Gastrocnemius medialis (tissue), 4 donors: ENCODE measurements around the gene L1CAM.

Experiments
- POLR2A ChIP-seq, 2 donors: fragments of 450-650 bp; IDR thresholded peaks; one replicate each; pipeline ENCODE4 v1.6.1; 2017; ENCODE audit warnings: antibody characterized with exemption in 2 of 2, mild to moderate bottlenecking in 2 of 2, moderate library complexity in 2 of 2
- TF ChIP-seq, protein P1 (sequence below), 5 experiments: fragments of 450-650 bp in 3 of 5; fragments of 200-600 bp in 2 of 5; sonication (generic) in 2 of 5; IDR thresholded peaks in 4 of 5; conservative IDR thresholded peaks in 1 of 5; 1 replicate in 4 of 5; 2 replicates in 1 of 5; pipeline ENCODE4 v1.5.1; 2016 to 2019; ENCODE audit warnings: antibody characterized with exemption in 5 of 5, mild to moderate bottlenecking in 3 of 5, moderate library complexity in 3 of 5

DNA sequence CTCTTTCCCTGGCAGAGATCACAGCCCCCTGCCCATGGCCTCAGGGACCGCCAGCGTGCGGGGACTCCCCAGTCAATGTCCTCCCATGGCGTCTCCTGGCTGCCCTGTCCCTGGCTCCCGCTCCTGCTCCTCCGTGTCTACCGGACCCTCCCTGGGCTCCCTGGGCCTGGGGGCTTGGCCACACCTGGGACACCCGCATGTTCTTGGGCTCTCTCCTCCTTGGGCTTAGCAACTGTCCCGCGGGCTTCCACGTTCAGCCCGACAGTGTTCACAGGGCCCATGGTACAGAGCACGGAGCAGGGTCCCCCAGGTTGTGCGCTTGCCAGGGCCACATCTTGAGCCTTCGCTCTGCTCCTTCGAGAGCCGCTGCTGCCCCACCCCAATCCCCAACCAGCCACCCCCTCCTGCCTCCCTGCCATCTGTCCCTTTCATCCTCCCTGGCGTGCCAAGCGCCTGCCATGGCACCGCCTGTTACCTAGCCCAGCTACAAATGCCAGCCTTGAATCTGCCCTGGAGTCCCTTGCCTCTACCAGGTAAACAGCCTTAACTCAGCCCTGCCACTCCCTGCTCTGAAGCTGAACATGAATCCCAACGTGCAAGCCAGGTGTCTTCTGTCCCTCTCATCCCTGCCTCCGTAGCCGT lies 22.4 kb upstream of the L1CAM start:
- TF ChIP-seq, protein P1, sequence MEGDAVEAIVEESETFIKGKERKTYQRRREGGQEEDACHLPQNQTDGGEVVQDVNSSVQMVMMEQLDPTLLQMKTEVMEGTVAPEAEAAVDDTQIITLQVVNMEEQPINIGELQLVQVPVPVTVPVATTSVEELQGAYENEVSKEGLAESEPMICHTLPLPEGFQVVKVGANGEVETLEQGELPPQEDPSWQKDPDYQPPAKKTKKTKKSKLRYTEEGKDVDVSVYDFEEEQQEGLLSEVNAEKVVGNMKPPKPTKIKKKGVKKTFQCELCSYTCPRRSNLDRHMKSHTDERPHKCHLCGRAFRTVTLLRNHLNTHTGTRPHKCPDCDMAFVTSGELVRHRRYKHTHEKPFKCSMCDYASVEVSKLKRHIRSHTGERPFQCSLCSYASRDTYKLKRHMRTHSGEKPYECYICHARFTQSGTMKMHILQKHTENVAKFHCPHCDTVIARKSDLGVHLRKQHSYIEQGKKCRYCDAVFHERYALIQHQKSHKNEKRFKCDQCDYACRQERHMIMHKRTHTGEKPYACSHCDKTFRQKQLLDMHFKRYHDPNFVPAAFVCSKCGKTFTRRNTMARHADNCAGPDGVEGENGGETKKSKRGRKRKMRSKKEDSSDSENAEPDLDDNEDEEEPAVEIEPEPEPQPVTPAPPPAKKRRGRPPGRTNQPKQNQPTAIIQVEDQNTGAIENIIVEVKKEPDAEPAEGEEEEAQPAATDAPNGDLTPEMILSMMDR (IDR thresholded peaks at IDR 0.05 in 4 of 5, conservative IDR thresholded peaks at IDR 0.05 in 1 of 5): no peak
- no peak for TF ChIP-seq POLR2A (IDR thresholded peaks at IDR 0.05)
